SK-N-SH treated with all-trans-retinoic acid at 6 μM for 48 hours (cell line): Measurements from ENCODE around the gene NEB.

Source experiments
- ARNTL ChIP-seq: fragments of 450-650 bp; formaldehyde crosslinking; IDR thresholded peaks from 2 replicates; pipeline ENCODE4 v1.5.0; 2020; ENCODE audit warnings: low read depth, mild to moderate bottlenecking, moderate library complexity, borderline replicate concordance
- ISL1 ChIP-seq: fragments of 250-450 bp; sonication (Bioruptor Pico); IDR thresholded peaks from 2 replicates; pipeline ENCODE4 v2.1.2; 2022; ENCODE audit warnings: mild to moderate bottlenecking, moderate library complexity
- PATZ1 ChIP-seq: fragments of 250-450 bp; sonication (Bioruptor Pico); IDR thresholded peaks from 2 replicates; pipeline ENCODE4 v1.8.0; 2020; ENCODE audit warnings: mild to moderate bottlenecking, moderate library complexity, borderline replicate concordance
- RARB ChIP-seq: fragments of 250-450 bp; sonication (Bioruptor Pico); IDR thresholded peaks from 2 replicates; pipeline ENCODE4 v1.8.0; 2021; ENCODE audit warnings: mild to moderate bottlenecking, moderate library complexity
- SNAI2 ChIP-seq: fragments of 250-450 bp; sonication (Bioruptor Pico); IDR thresholded peaks from 2 replicates; pipeline ENCODE4 v1.5.0; 2020; ENCODE audit warnings: mild to moderate bottlenecking, moderate library complexity
- TSHZ2 ChIP-seq: fragments of 250-450 bp; sonication (Bioruptor Pico); IDR thresholded peaks from 2 replicates; pipeline ENCODE4 v1.5.0; 2020; ENCODE audit warnings: mild to moderate bottlenecking, moderate library complexity
- ZC3H10 ChIP-seq: fragments of 250-450 bp; sonication (Bioruptor Pico); IDR thresholded peaks from 2 replicates; pipeline ENCODE4 v1.5.1; 2021; ENCODE audit warnings: mild to moderate bottlenecking, moderate library complexity
- ZFP3 ChIP-seq: fragments of 250-450 bp; sonication (Bioruptor Pico); IDR thresholded peaks from 2 replicates; pipeline ENCODE4 v1.5.0; 2020; ENCODE audit warnings: mild to moderate bottlenecking, moderate library complexity
- ZFP30 ChIP-seq: fragments of 450-650 bp; formaldehyde crosslinking; IDR thresholded peaks from 2 replicates; pipeline ENCODE4 v1.5.0; 2022; ENCODE audit warnings: mild to moderate bottlenecking, moderate library complexity
- ZNF565 ChIP-seq: fragments of 450-650 bp; formaldehyde crosslinking; conservative IDR thresholded peaks from 2 replicates; pipeline ENCODE4 v1.5.0; 2020; ENCODE audit warnings: low read depth, mild to moderate bottlenecking, moderate library complexity
- TF ChIP-seq, protein P1 (sequence below): fragments of 250-450 bp; sonication (Bioruptor Pico); IDR thresholded peaks from 2 replicates; pipeline ENCODE4 v1.5.1; 2020; ENCODE audit warnings: low read depth, mild to moderate bottlenecking, moderate library complexity
- TF ChIP-seq, protein P2 (sequence below): fragments of 250-450 bp; sonication (Bioruptor Pico); IDR thresholded peaks from 2 replicates; pipeline ENCODE4 v1.5.1; 2021; ENCODE audit warnings: mild to moderate bottlenecking, moderate library complexity

GRCh38 chr2:151649966-151650365 is 84.3 kb downstream of the NEB start:
- TF ChIP-seq ZFP3 (CRISPR knock-in tag) (no peak), ZNF565 (CRISPR knock-in tag) (no peak), PATZ1 (CRISPR knock-in tag) (no peak), ZC3H10 (CRISPR knock-in tag) (no peak), ISL1 (CRISPR knock-in tag) (no peak), TSHZ2 (no peak), ZFP30 (CRISPR knock-in tag) (no peak), SNAI2 (CRISPR knock-in tag) (no peak), RARB (no peak), ARNTL (no peak)
- TF ChIP-seq, protein P1, sequence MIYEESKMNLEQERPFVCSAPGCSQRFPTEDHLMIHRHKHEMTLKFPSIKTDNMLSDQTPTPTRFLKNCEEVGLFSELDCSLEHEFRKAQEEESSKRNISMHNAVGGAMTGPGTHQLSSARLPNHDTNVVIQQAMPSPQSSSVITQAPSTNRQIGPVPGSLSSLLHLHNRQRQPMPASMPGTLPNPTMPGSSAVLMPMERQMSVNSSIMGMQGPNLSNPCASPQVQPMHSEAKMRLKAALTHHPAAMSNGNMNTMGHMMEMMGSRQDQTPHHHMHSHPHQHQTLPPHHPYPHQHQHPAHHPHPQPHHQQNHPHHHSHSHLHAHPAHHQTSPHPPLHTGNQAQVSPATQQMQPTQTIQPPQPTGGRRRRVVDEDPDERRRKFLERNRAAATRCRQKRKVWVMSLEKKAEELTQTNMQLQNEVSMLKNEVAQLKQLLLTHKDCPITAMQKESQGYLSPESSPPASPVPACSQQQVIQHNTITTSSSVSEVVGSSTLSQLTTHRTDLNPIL = no peak
- TF ChIP-seq, protein P2, sequence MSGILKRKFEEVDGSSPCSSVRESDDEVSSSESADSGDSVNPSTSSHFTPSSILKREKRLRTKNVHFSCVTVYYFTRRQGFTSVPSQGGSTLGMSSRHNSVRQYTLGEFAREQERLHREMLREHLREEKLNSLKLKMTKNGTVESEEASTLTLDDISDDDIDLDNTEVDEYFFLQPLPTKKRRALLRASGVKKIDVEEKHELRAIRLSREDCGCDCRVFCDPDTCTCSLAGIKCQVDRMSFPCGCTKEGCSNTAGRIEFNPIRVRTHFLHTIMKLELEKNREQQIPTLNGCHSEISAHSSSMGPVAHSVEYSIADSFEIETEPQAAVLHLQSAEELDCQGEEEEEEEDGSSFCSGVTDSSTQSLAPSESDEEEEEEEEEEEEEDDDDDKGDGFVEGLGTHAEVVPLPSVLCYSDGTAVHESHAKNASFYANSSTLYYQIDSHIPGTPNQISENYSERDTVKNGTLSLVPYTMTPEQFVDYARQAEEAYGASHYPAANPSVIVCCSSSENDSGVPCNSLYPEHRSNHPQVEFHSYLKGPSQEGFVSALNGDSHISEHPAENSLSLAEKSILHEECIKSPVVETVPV (CRISPR knock-in tag) = no peak
